Limb (tissue), 2 donors: ENCODE data around the gene ECPAS.
"Not testable (repeated sequence)": the region's sequence is repeated elsewhere in the genome, so short reads cannot be mapped to it uniquely, and the experiment has no call there.

Source experiments
- DNase-seq, 2 donors: peaks; one replicate each; pipeline ENCODE4 v3.0.0-alpha.2; 2016; ENCODE audit errors: extremely low spot score in 2 of 2

ECPAS gene

GRCh38 chr9:111349766-111350165 is 134.4 kb downstream of the ECPAS start:
- no peak for DNase-seq

GRCh38 chr9:111348821-111349271 is 135.3 kb downstream of the ECPAS start:
- no peak for DNase-seq

GRCh38 chr9:111334318-111334863 is 149.8 kb downstream of the ECPAS start:
- not testable (repeated sequence) for DNase-seq

- DNase-seq, result no peak
Measured at GRCh38 chr9:111330124-111330523, 154.1 kb downstream of the ECPAS start, which contains the start of gene OR2K2. TSS of gene OR2K2 (minus strand) at chr9:111330224. CDS start at chr9:111328433, 1,791 bp downstream.

GRCh38 chr9:111320631-111321030 is 163.6 kb downstream of the ECPAS start:
- no peak for DNase-seq

- DNase-seq, result no peak
Measured at GRCh38 chr9:111316796-111317195, 167.4 kb downstream of the ECPAS start.
